ENCODE results near the gene RCVRN. TPM values are rescaled to one million over a fixed set of nuclear protein-coding genes. Genes with fewer than 3 reads are reported as not detected.
A peak's percentile ranks its signal among the peaks of the same experiment; 100 is the strongest.

The RCVRN gene
- total RNA-seq, 1 experiment from 2014 or later, result not detected

GRCh38 chr17:9918804-9919352, 13.8 kb upstream of the RCVRN start:
- Mint-ChIP-seq H3K27ac (peak overlapping the region in 1 of 3 experiments; percentile 63; a peak in 1 of 7 replicates), H3K4me3 (no peak overlapping the region), H3K27me3 (ENCODE audit: low read depth) (no peaks in the 10 kb centered on the region; the same call in 1 of the 2 replicates), H3K36me3 (ENCODE audit: insufficient read depth in 1 of 3, low read depth in 3 of 3) (no peaks in the 10 kb centered on the region), H3K9me3 (no peaks in the 10 kb centered on the region; a peak in 1 of 5 replicates), H3K4me1 (peaks cover 0 to 6% of the 10 kb centered on the region in 2 experiments; a peak in 3 of 4 replicates)
- Histone ChIP-seq H3K23me2 (ENCODE audit: insufficient read length, low read depth, low read length, poor library complexity, severe bottlenecking) (no peaks in the 10 kb centered on the region), H3K79me2 (ENCODE audit: insufficient read depth, low read length) (no peaks in the 10 kb centered on the region), H3K56ac (ENCODE audit: insufficient read length, low read depth, low read length) (no peak overlapping the region), H4K5ac (ENCODE audit: insufficient read length, low read depth, low read length) (no peak overlapping the region), H4K8ac (replicated peaks; ENCODE audit: insufficient read length, low read depth, low read length) (no peak overlapping the region), H3K14ac (ENCODE audit: insufficient read depth, low read length) (no peak overlapping the region), H2BK12ac (ENCODE audit: insufficient read length, low read depth, low read length) (no peak overlapping the region), H3K79me1 (ENCODE audit: insufficient read depth, low read depth, low read length, poor library complexity, severe bottlenecking) (no peaks in the 10 kb centered on the region), H3K4ac (ENCODE audit: low read depth, low read length) (no peak overlapping the region), H2BK120ac (ENCODE audit: low read depth, low read length, poor library complexity, severe bottlenecking) (no peak overlapping the region), H3K9ac (ENCODE audit: extremely low read depth, insufficient read length, low read length) (no peak overlapping the region), H3K27ac (ENCODE audit: insufficient read length, low read depth, low read length) (no peak overlapping the region), H2AK5ac (ENCODE audit: insufficient read length, low read length) (no peak overlapping the region), H2BK15ac (ENCODE audit: low read depth, low read length) (no peak overlapping the region), H3K18ac (ENCODE audit: insufficient read length, low read depth, low read length) (no peak overlapping the region), H3K4me2 (ENCODE audit: insufficient read depth, insufficient read length, low read length) (no peak overlapping the region), H3T11ph (ENCODE audit: low read length) (no peak overlapping the region), H4K20me1 (ENCODE audit: control insufficient read depth, insufficient read depth, insufficient read length) (no peaks in the 10 kb centered on the region), H3K9me3 (ENCODE audit: control insufficient read depth, low read depth, low read length) (no peaks in the 10 kb centered on the region), H2BK5ac (ENCODE audit: insufficient read length, low read length) (no peak overlapping the region), H3K4me1 (ENCODE audit: insufficient read depth, low read length) (no peaks in the 10 kb centered on the region), H2BK20ac (ENCODE audit: low read depth, low read length, poor library complexity, severe bottlenecking) (no peak overlapping the region), H3K27me3 (ENCODE audit: insufficient read depth, low read length) (no peaks in the 10 kb centered on the region), H4K91ac (ENCODE audit: insufficient read length, low read depth, low read length) (no peak overlapping the region), H3K23ac (ENCODE audit: insufficient read length, low read depth, low read length) (no peak overlapping the region), H2AFZ (ENCODE audit: low read length) (no peak overlapping the region)
- DNase-seq, result no peak
- no CpG with 5 or more reads among the region's 5 CpGs for WGBS (ENCODE audit: extremely low coverage, insufficient read length, low lambda C conversion rate)
- no peak for TF ChIP-seq CTCF (conservative IDR thresholded peaks at IDR 0.05)

Measured in H9 (cell line).